GM18867 (cell line): ENCODE measurements around the gene COBL.
A peak's percentile ranks its signal among the peaks of the same experiment; 100 is the strongest.

Source experiments
- ATAC-seq: cut with Tn5 transposase; IDR thresholded peaks from one replicate; pipeline ENCODE4 v1.9.1; 2021; ENCODE audit warnings: mild to moderate bottlenecking, moderate library complexity; ENCODE audit not compliant: unreplicated experiment

Gene COBL

GRCh38 chr7:51279391-51280023, 37.1 kb downstream of the COBL start:
- ATAC-seq = no peak

GRCh38 chr7:51278797-51279196, 37.8 kb downstream of the COBL start:
- no peak for ATAC-seq

- ATAC-seq = no peak
Measured at GRCh38 chr7:51276967-51277366, 39.6 kb downstream of the COBL start.

- no peak for ATAC-seq
Measured at GRCh38 chr7:51276091-51276605, 40.5 kb downstream of the COBL start.

- no peak for ATAC-seq
Measured at GRCh38 chr7:51275532-51275931, 41.1 kb downstream of the COBL start.

GRCh38 chr7:51274955-51275354, 41.7 kb downstream of the COBL start:
- ATAC-seq = no peak

- ATAC-seq = no peak
Measured at GRCh38 chr7:51274001-51274400, 42.6 kb downstream of the COBL start.

GRCh38 chr7:51273360-51273759, 43.2 kb downstream of the COBL start:
- ATAC-seq = no peak

- no peak for ATAC-seq
Measured at GRCh38 chr7:51270965-51271364, 45.6 kb downstream of the COBL start.

GRCh38 chr7:51269911-51270310, 46.7 kb downstream of the COBL start:
- no peak for ATAC-seq

- no peak for ATAC-seq
Measured at GRCh38 chr7:51269321-51269720, 47.3 kb downstream of the COBL start.

- no peak for ATAC-seq
Measured at GRCh38 chr7:51268859-51269258, 47.8 kb downstream of the COBL start.

GRCh38 chr7:51267169-51267568, 49.4 kb downstream of the COBL start:
- ATAC-seq = no peak

- ATAC-seq = no peak
Measured at GRCh38 chr7:51265066-51265907, 51.3 kb downstream of the COBL start.

GRCh38 chr7:51263631-51264484, 52.8 kb downstream of the COBL start:
- ATAC-seq = peak; percentile 67

- no peak for ATAC-seq
Measured at GRCh38 chr7:51262796-51263531, 53.6 kb downstream of the COBL start.

- ATAC-seq = no peak
Measured at GRCh38 chr7:51261950-51262795, 54.4 kb downstream of the COBL start.

GRCh38 chr7:51261117-51261835, 55.3 kb downstream of the COBL start:
- no peak for ATAC-seq

GRCh38 chr7:51260516-51260915, 56.1 kb downstream of the COBL start:
- ATAC-seq = no peak
